Hematopoietic multipotent progenitor cell (in vitro differentiated cells): ENCODE results near the gene PABPN1L. TPM values are rescaled to one million over a fixed set of nuclear protein-coding genes. Genes with fewer than 3 reads are reported as not detected.

ENCODE experiments used
- DNase-seq, 3 donors: peaks; one replicate each; pipeline ENCODE4 v3.0.0-alpha.2; 2011 to 2015; ENCODE audit warnings: low read depth in 2 of 3, low spot score in 2 of 3
- total RNA-seq: library from RNA; depleted of rRNA; stranded (reverse); fragments of >200 nt; gene quantifications from one replicate; pipeline ENCODE4 v1.2.3, GENCODE V29; 2012

Gene PABPN1L
- total RNA-seq, 1 donor, result 0.54 TPM

- peak in 1 of 3 donors; percentile 76 for DNase-seq
Measured at GRCh38 chr16:88815901-88816589, 50.4 kb downstream of the PABPN1L start.

- DNase-seq, result no peak
Measured at GRCh38 chr16:88815227-88815626, 51.2 kb downstream of the PABPN1L start.

GRCh38 chr16:88814144-88814502 is 52.3 kb downstream of the PABPN1L start:
- no peak for DNase-seq

Other genes starting within 250 kb of the PABPN1L start
- gene IL17C, start 228.1 kb downstream of the PABPN1L start, total RNA-seq, result under 0.01 TPM
- gene CYBA, start 215.6 kb downstream of the PABPN1L start, total RNA-seq, result 325 TPM
- gene MVD, start 203.6 kb downstream of the PABPN1L start, total RNA-seq, result 38.2 TPM
- 6.7 TPM for gene SNAI3, start 180.2 kb downstream of the PABPN1L start, total RNA-seq
- gene RNF166, start 160.3 kb downstream of the PABPN1L start, total RNA-seq, result 42.5 TPM
- gene CTU2, start 160.2 kb downstream of the PABPN1L start, total RNA-seq, result 7.5 TPM
- 394 TPM for gene PIEZO1, start 81.4 kb downstream of the PABPN1L start, total RNA-seq
- gene CDT1, start 62.9 kb downstream of the PABPN1L start, total RNA-seq, result 69.7 TPM
- gene APRT, start 54.7 kb downstream of the PABPN1L start, total RNA-seq, result 95.9 TPM
- gene GALNS, start 9.7 kb downstream of the PABPN1L start, total RNA-seq, result 20.5 TPM
- 42.3 TPM for gene TRAPPC2L, start 9.5 kb downstream of the PABPN1L start, total RNA-seq
- 32.0 TPM for gene CBFA2T3, start 110.5 kb upstream of the PABPN1L start, total RNA-seq
- gene ACSF3, start 227.2 kb upstream of the PABPN1L start, total RNA-seq, result 46.6 TPM